ENCODE data around the gene ANGEL1.

- TF ChIP-seq EZH2phosphoT487 (IDR thresholded peaks at IDR 0.05; ENCODE audit: borderline replicate concordance, low read length) = no peak
- TF ChIP-seq, protein P1, sequence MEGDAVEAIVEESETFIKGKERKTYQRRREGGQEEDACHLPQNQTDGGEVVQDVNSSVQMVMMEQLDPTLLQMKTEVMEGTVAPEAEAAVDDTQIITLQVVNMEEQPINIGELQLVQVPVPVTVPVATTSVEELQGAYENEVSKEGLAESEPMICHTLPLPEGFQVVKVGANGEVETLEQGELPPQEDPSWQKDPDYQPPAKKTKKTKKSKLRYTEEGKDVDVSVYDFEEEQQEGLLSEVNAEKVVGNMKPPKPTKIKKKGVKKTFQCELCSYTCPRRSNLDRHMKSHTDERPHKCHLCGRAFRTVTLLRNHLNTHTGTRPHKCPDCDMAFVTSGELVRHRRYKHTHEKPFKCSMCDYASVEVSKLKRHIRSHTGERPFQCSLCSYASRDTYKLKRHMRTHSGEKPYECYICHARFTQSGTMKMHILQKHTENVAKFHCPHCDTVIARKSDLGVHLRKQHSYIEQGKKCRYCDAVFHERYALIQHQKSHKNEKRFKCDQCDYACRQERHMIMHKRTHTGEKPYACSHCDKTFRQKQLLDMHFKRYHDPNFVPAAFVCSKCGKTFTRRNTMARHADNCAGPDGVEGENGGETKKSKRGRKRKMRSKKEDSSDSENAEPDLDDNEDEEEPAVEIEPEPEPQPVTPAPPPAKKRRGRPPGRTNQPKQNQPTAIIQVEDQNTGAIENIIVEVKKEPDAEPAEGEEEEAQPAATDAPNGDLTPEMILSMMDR (conservative IDR thresholded peaks at IDR 0.05; ENCODE audit: low read depth, low read length) = no peak
These were observed 8.0 kb upstream of the ANGEL1 start for GRCh38 chr14:76820700-76821099.
